K562 (cell line): ENCODE data around the gene CRACR2B. TPM values are rescaled to one million over a fixed set of nuclear protein-coding genes. Genes with fewer than 3 reads are reported as not detected.

Experiments
- CBFA2T3 ChIP-seq: fragments of 450-650 bp; IDR thresholded peaks from 2 replicates; pipeline ENCODE4 v1.6.1; 2017
- CHAMP1 ChIP-seq: fragments of 450-650 bp; IDR thresholded peaks from 2 replicates; pipeline ENCODE4 v1.6.1; 2016; ENCODE audit warnings: mild to moderate bottlenecking
- CREB1 ChIP-seq, 2 experiments: sonication (generic) in 1 of 2; formaldehyde crosslinking in 1 of 2; IDR thresholded peaks; 2 replicates each; pipeline versions ENCODE4 v1.6.1 to v1.8.0; 2012 to 2022; ENCODE audit warnings: inconsistent platforms in 1 of 2, mild to moderate bottlenecking in 1 of 2, missing genetic modification reagents in 1 of 2, moderate library complexity in 1 of 2
- ELK3 ChIP-seq: fragments of 450-650 bp; formaldehyde crosslinking; IDR thresholded peaks from 2 replicates; pipeline ENCODE4 v1.4.0; 2020; ENCODE audit warnings: mild to moderate bottlenecking
- EP400 ChIP-seq: fragments of 450-650 bp; IDR thresholded peaks from 2 replicates; pipeline ENCODE4 v1.6.1; 2017; ENCODE audit warnings: antibody characterized with exemption, mild to moderate bottlenecking, moderate library complexity
- FOXP1 ChIP-seq: sonication (generic); formaldehyde crosslinking; IDR thresholded peaks from 2 replicates; pipeline ENCODE4 v1.8.0; 2022; ENCODE audit warnings: mild to moderate bottlenecking, missing genetic modification reagents
- HOMEZ ChIP-seq: fragments of 250-450 bp; sonication (Bioruptor Pico); IDR thresholded peaks from 2 replicates; pipeline ENCODE4 v1.4.0; 2020; ENCODE audit warnings: mild to moderate bottlenecking, moderate library complexity
- MCM2 ChIP-seq: fragments of 450-650 bp; IDR thresholded peaks from 2 replicates; pipeline ENCODE4 v1.6.1; 2017; ENCODE audit warnings: low read depth, mild to moderate bottlenecking
- MLX ChIP-seq, 2 experiments: fragments of 450-650 bp in 1 of 2; sonication (generic) in 1 of 2; formaldehyde crosslinking; conservative IDR thresholded peaks; 2 replicates each; pipeline versions ENCODE4 v1.4.0 to v1.8.1; 2020 to 2022; ENCODE audit warnings: mild to moderate bottlenecking in 1 of 2, missing genetic modification reagents in 1 of 2
- MTA2 ChIP-seq: fragments of 450-650 bp; IDR thresholded peaks from 2 replicates; pipeline ENCODE4 v1.6.1; 2016; ENCODE audit warnings: low read depth
- NFYB ChIP-seq: IDR thresholded peaks from 2 replicates; pipeline ENCODE4 v1.6.1; 2011; ENCODE audit warnings: mild to moderate bottlenecking, moderate library complexity; ENCODE audit not compliant: insufficient read length; ENCODE audit errors: extremely low read depth
- SMAD4 ChIP-seq: fragments of 250-450 bp; sonication (Bioruptor Pico); conservative IDR thresholded peaks from 2 replicates; pipeline ENCODE4 v1.8.0; 2021; ENCODE audit warnings: inconsistent platforms, mild to moderate bottlenecking, moderate library complexity
- ZBTB49 ChIP-seq: sonication (generic); formaldehyde crosslinking; IDR thresholded peaks from 2 replicates; pipeline ENCODE4 v1.8.0; 2022; ENCODE audit warnings: missing genetic modification reagents, mild to moderate bottlenecking, borderline replicate concordance
- ZC3H11A ChIP-seq: IDR thresholded peaks from 2 replicates; pipeline ENCODE4 v1.6.1; 2012; ENCODE audit warnings: low read depth, low read length, improper control_type of control experiment
- ZKSCAN3 ChIP-seq: fragments of 250-450 bp; sonication (Bioruptor Pico); IDR thresholded peaks from 2 replicates; pipeline ENCODE4 v1.4.0; 2020
- ZNF408 ChIP-seq: fragments of 250-450 bp; sonication (Bioruptor Pico); IDR thresholded peaks from 2 replicates; pipeline ENCODE4 v1.4.0; 2020; ENCODE audit warnings: low read depth, mild to moderate bottlenecking, moderate library complexity
- ZNF707 ChIP-seq: fragments of 250-450 bp; sonication (Bioruptor Pico); conservative IDR thresholded peaks from 2 replicates; pipeline ENCODE4 v1.8.0; 2022; ENCODE audit warnings: inconsistent platforms, mild to moderate bottlenecking, moderate library complexity
- polyA plus RNA-seq, 8 experiments: library from polyadenylated mRNA; depleted of rRNA in 4 of 8; stranded (reverse) in 5 of 8; unstranded in 3 of 8; fragments of >200 nt; fragmentation: Nextera tagmentation in 2 of 8; fragmentation: Illumina TruSeq in 1 of 8; extraction: Ambion mirVana in 2 of 8; extraction: Trizol in 1 of 8; gene quantifications; 2 replicates each; pipeline versions ENCODE4 v1.2.1 to v1.2.3, GENCODE V29; 2011 to 2014; ENCODE audit warnings: inconsistent platforms in 1 of 8, missing spikeins in 1 of 8
- total RNA-seq, 7 experiments: library from RNA; depleted of rRNA in 6 of 7; stranded (reverse); fragments of >200 nt in 6 of 7; fragmentation: Illumina TruSeq in 2 of 7; extraction: Trizol in 2 of 7; gene quantifications; 2 replicates each; pipeline versions ENCODE4 v1.2.1 to v1.2.3, GENCODE V29; 2011 to 2021; ENCODE audit warnings: low replicate concordance in 1 of 7

The CRACR2B gene
- total and polyA plus RNA-seq, 9 of the 15 experiments (the other 6 are each of a cell fraction or from before 2014, with no cell fraction given): 0.10 to 51.0 (median 6.0) TPM

- no peak for TF ChIP-seq ELK3 (CRISPR knock-in tag)
- TF ChIP-seq MCM2: no peak
- no peak for TF ChIP-seq HOMEZ (CRISPR knock-in tag)
- 0 out of 4 replicates have a peak, but pooled peaks of 1 of the 2 experiments have one; percentile 47 for TF ChIP-seq MLX (CRISPR knock-in tag; conservative IDR thresholded peaks at IDR 0.05)
- TF ChIP-seq FOXP1 (CRISPR knock-in tag): peak; percentile 96
- TF ChIP-seq ZBTB49 (CRISPR knock-in tag): 0 out of 2 replicates have a peak, but pooled peaks have one; percentile 79
- TF ChIP-seq ZKSCAN3 (CRISPR knock-in tag): no peak
- TF ChIP-seq CHAMP1: no peak
- no peak for TF ChIP-seq ZNF408 (CRISPR knock-in tag)
- TF ChIP-seq CBFA2T3: no peak
- TF ChIP-seq NFYB: peak; percentile 91
- TF ChIP-seq EP400: peak; percentile 99
- TF ChIP-seq CREB1 (IDR thresholded peaks at IDR 0.05): peak; percentile 99
- TF ChIP-seq CREB1 (CRISPR knock-in tag; IDR thresholded peaks at IDR 0.05): peak; percentile 99
- peak; percentile 19 for TF ChIP-seq SMAD4 (CRISPR knock-in tag)
- TF ChIP-seq MTA2: no peak
- no peak for TF ChIP-seq ZNF707 (CRISPR knock-in tag)
- TF ChIP-seq ZC3H11A: 0 out of 2 replicates have a peak, but pooled peaks have one; percentile 30
Measured at GRCh38 chr11:809287-810039, 18.3 kb upstream of the CRACR2B start, which contains the start of gene RPLP2 (continued).
